Measurements from ENCODE around the gene KSR2. TPM values are rescaled to one million over a fixed set of nuclear protein-coding genes. Genes with fewer than 3 reads are reported as not detected.

Gene KSR2
- total and polyA plus RNA-seq, 2 donors (not counting 3 experiments of a cell fraction or from before 2014, with no cell fraction given): 2.1 to 5.2 TPM

DNA sequence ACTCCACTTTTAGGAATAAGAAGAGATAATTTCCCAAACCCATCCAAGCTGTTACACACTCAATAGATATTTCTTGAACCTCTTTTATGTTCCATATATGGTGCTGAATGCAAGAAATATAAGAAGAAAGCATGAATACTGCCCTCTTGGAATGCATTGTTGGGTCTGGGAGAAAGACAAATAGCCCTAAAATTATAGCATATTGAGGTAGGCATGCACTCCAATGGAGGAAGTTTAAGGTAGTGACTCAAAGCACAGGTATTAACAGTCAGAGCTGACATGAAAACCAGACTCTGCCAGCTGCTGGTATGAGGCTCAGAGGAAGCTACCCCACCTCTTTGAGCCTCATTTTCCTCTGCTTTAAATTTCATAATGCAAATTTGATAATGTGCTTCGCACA, 346.0 kb downstream of the KSR2 start:
- ChIA-PET CTCF (interaction anchor here (1.0 kb wide), 1 partner anchor 8 kb away, joined by 3 read pairs; no protein-coding TSS in a partner anchor), POLR2A (no interaction called here)
- no peaks in the 10 kb centered on the region for H3K9me1 ChIP-seq (replicated peaks; ENCODE audit: control insufficient read depth, extremely low read depth, insufficient read depth, low read length)
- dilution Hi-C loops (cut with MboI; ENCODE audit: extremely low pct_ligation_motif_present, low sequenced_read_pairs): loop anchor here (25.0 kb wide), 1 partner anchor 215 kb away; no protein-coding TSS in a partner anchor
- H4K20me1 ChIP-seq (replicated peaks; ENCODE audit: control insufficient read depth, extremely low read depth, insufficient read depth, low read length): no peaks in the 10 kb centered on the region
- H3K27ac ChIP-seq (ENCODE audit: insufficient read depth, low read depth, low read length): no peak overlapping the region
- TF ChIP-seq POLR2A (IDR thresholded peaks at IDR 0.05; ENCODE audit: low read depth, low read length): no peak
- TF ChIP-seq GATA2 (IDR thresholded peaks at IDR 0.05; ENCODE audit: insufficient read depth, insufficient read length, low read depth, low read length): no peak
- TF ChIP-seq, protein P1, sequence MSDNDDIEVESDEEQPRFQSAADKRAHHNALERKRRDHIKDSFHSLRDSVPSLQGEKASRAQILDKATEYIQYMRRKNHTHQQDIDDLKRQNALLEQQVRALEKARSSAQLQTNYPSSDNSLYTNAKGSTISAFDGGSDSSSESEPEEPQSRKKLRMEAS (IDR thresholded peaks at IDR 0.05; ENCODE audit: insufficient read depth, insufficient read length): no peak
- no peak for TF ChIP-seq CTCF (IDR thresholded peaks at IDR 0.05; ENCODE audit: extremely low read depth in 1 of 2, insufficient read depth in 1 of 2, low read depth in 1 of 2, low read length in 2 of 2)
- TF ChIP-seq FOS (IDR thresholded peaks at IDR 0.05; ENCODE audit: borderline replicate concordance, insufficient read depth, low read length): no peak
- TF ChIP-seq MYC (IDR thresholded peaks at IDR 0.05; ENCODE audit: low read depth, low read length): no peak
- TF ChIP-seq EZH2 (IDR thresholded peaks at IDR 0.05; ENCODE audit: borderline replicate concordance, low read depth, low read length, severe bottlenecking): no peak
- no peak for TF ChIP-seq POLR2AphosphoS5 (IDR thresholded peaks at IDR 0.05; ENCODE audit: insufficient read depth, low read depth, low read length)
- no peak for TF ChIP-seq JUN (IDR thresholded peaks at IDR 0.05; ENCODE audit: borderline replicate concordance, insufficient read depth, insufficient read length, low read depth)
- H2AFZ ChIP-seq (ENCODE audit: low read depth, low read length): no peak overlapping the region
- no peaks in the 10 kb centered on the region for H3K9me3 ChIP-seq (replicated peaks; ENCODE audit: control insufficient read depth, insufficient read depth, low read length)
- intact Hi-C loops (cut with micrococcal nuclease): no loop called here
- BruUV-seq (replicated peaks): no TSS peak
- H3K4me2 ChIP-seq (ENCODE audit: insufficient read depth, low read length): no peak overlapping the region
- DNase-seq (ENCODE audit: low read depth, low spot score): no peak
- no peaks in the 10 kb centered on the region for H3K79me2 ChIP-seq (ENCODE audit: control insufficient read depth, insufficient read depth, low read length)
- H3K9ac ChIP-seq (replicated peaks; ENCODE audit: extremely low read depth, insufficient read depth, low read length): no peak overlapping the region
- H3K27me3 ChIP-seq (ENCODE audit: control insufficient read depth in 2 of 2, insufficient read depth in 2 of 2, low read length in 2 of 2): no peaks in the 10 kb centered on the region
- no peak for FAIRE-seq
- H3K4me1 ChIP-seq (ENCODE audit: control insufficient read depth, extremely low read depth, insufficient read depth, low read length): peaks cover 9% of the 10 kb centered on the region
- no peak overlapping the region for H3K4me3 ChIP-seq (replicated peaks in 1 of 3; ENCODE audit: insufficient read depth in 1 of 3, low read depth in 1 of 3, low read length in 3 of 3)
- H3K36me3 ChIP-seq (ENCODE audit: control insufficient read depth in 2 of 2, extremely low read depth in 1 of 2, insufficient read depth in 2 of 2, low read length in 2 of 2): no peaks in the 10 kb centered on the region

All from endothelial cell of umbilical vein (primary cell).